SU-DHL-6 (cell line): ENCODE results near the gene YWHAQ.

ENCODE experiments used
- H2AFZ ChIP-seq: fragments of 200-600 bp; sonication (generic); 2 replicates; pipeline ENCODE4 v1.6.1; 2014; ENCODE audit warnings: low read depth, mild to moderate bottlenecking, moderate library complexity, mixed read lengths, antibody characterized with exemption, low read length; ENCODE audit not compliant: severe bottlenecking
- H3F3A ChIP-seq: fragments of 200-600 bp; shearing (Covaris generic); 2 replicates; pipeline ENCODE4 v1.6.0; 2016; ENCODE audit warnings: antibody characterized with exemption, mild to moderate bottlenecking; ENCODE audit not compliant: insufficient read depth
- H3K27ac ChIP-seq: fragments of 200-600 bp; sonication (generic); 2 replicates; pipeline ENCODE4 v1.5.1; 2016; ENCODE audit warnings: low read depth, mild to moderate bottlenecking, low read length, moderate library complexity, mixed read lengths
- H3K27me3 ChIP-seq: fragments of 200-600 bp; sonication (generic), shearing (Covaris generic); 2 replicates; pipeline ENCODE4 v1.6.0; 2014; ENCODE audit warnings: mild to moderate bottlenecking, low read length
- H3K36me3 ChIP-seq: fragments of 200-600 bp; sonication (generic); 2 replicates; pipeline ENCODE4 v1.6.1; 2014; ENCODE audit warnings: mild to moderate bottlenecking, low read length, mixed read lengths
- H3K4me2 ChIP-seq: fragments of 300-600, 200-600 bp; shearing (Covaris generic), sonication (generic); 2 replicates; pipeline ENCODE4 v1.6.0; 2014; ENCODE audit warnings: low read length, low read depth, mild to moderate bottlenecking; ENCODE audit not compliant: poor library complexity, severe bottlenecking
- H3K4me3 ChIP-seq: fragments of 200-600 bp; sonication (generic); 2 replicates; pipeline ENCODE4 v1.5.1; 2014; ENCODE audit warnings: antibody characterized with exemption, low read length, mild to moderate bottlenecking, mixed read lengths; ENCODE audit not compliant: insufficient read depth, poor library complexity, severe bottlenecking
- H3K79me2 ChIP-seq: fragments of 200-600 bp; sonication (generic); 2 replicates; pipeline ENCODE4 v1.6.1; 2014; ENCODE audit warnings: mild to moderate bottlenecking, low read length, moderate library complexity; ENCODE audit not compliant: insufficient read depth
- H3K9ac ChIP-seq: fragments of 200-600 bp; sonication (generic); 2 replicates; pipeline ENCODE4 v1.7.0; 2014; ENCODE audit warnings: mild to moderate bottlenecking, low read length
- H3K9me2 ChIP-seq: fragments of 200-600 bp; sonication (generic); replicated peaks from 2 replicates; pipeline ENCODE4 v1.6.1; 2014; ENCODE audit warnings: low read length; ENCODE audit not compliant: insufficient read depth
- H3K9me3 ChIP-seq: fragments of 200-600 bp; sonication (generic); 2 replicates; pipeline ENCODE4 v1.6.1; 2014; ENCODE audit warnings: low read length, mixed read lengths; ENCODE audit not compliant: insufficient read depth
- H4K20me1 ChIP-seq: fragments of 200-600 bp; sonication (generic); 2 replicates; pipeline ENCODE4 v1.6.1; 2014; ENCODE audit warnings: low read depth, mild to moderate bottlenecking, antibody characterized with exemption, low read length, moderate library complexity, mixed read lengths
- CTCF ChIP-seq: fragments of 200-600 bp; sonication (generic); IDR thresholded peaks from one replicate; pipeline ENCODE4 v1.5.1; 2017; ENCODE audit warnings: antibody characterized with exemption, mild to moderate bottlenecking, low read length, moderate library complexity; ENCODE audit not compliant: insufficient read depth, poor library complexity, severe bottlenecking
- EZH2phosphoT487 ChIP-seq: fragments of 200-600 bp; sonication (generic), shearing (Covaris generic); conservative IDR thresholded peaks from 2 replicates; pipeline ENCODE4 v1.6.1; 2018; ENCODE audit warnings: mild to moderate bottlenecking, antibody characterized with exemption, low read length, moderate library complexity, mixed read lengths

The YWHAQ gene

GRCh38 chr2:9582624-9583023 is 48.2 kb downstream of the YWHAQ start:
- Histone ChIP-seq H3K27ac (no peak overlapping the region), H4K20me1 (no peaks in the 10 kb centered on the region), H3K79me2 (no peaks in the 10 kb centered on the region), H3K36me3 (peaks cover 30% of the 10 kb centered on the region; the same call in 1 of the 2 replicates), H3K4me3 (no peak overlapping the region), H3K9me2 (no peaks in the 10 kb centered on the region), H3K9me3 (no peaks in the 10 kb centered on the region), H2AFZ (no peak overlapping the region), H3K9ac (no peak overlapping the region), H3F3A (peaks cover 11% of the 10 kb centered on the region), H3K4me2 (no peak overlapping the region), H3K27me3 (no peaks in the 10 kb centered on the region)
- TF ChIP-seq EZH2phosphoT487, result no peak
- TF ChIP-seq CTCF, result no peak

DNA sequence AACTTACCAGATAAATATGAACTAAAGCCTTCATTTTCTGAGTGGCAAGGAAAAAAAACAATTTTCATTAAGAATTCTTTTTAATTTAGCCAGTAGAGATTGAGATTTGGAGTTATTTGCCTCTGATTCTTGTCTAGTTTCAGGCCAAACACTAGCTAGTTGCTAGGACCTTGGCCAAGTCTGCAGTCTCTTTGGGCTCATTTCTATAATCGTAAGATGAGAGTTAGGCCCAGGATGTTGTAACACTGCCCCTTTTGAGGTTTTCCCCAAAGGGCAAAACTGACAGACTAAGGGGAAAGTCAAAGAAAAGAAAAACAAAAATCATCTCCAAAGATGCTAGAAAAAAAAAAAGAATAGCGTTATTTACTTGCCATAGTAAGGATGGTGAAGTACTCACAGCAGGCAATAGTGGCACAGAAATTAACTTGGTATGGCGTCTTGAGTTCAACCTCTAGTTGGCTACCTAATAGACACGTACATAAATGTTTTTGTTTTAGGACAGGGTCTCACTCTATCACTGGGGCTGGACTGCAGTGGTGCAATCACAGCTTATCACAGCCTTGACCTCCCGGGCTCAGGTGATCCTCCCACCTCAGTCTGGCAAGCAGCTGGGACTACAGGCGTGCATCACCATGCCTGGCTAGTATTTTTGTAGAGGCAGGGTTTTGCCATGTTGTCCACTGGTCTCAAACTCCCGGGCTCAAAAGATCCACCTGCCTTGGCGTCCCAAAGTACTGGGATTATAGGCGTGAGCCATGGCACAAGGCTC is 52.1 kb downstream of the YWHAQ start:
- Histone ChIP-seq H3F3A (peaks cover 7% of the 10 kb centered on the region; the same call in 1 of the 2 replicates), H3K9me2 (no peaks in the 10 kb centered on the region), H3K4me3 (no peak overlapping the region), H3K79me2 (no peaks in the 10 kb centered on the region), H4K20me1 (no peaks in the 10 kb centered on the region), H3K9ac (no peak overlapping the region), H3K36me3 (peaks cover 6% of the 10 kb centered on the region; the same call in 1 of the 2 replicates), H3K27ac (no peak overlapping the region), H3K27me3 (no peaks in the 10 kb centered on the region), H3K4me2 (no peak overlapping the region), H2AFZ (no peak overlapping the region), H3K9me3 (no peaks in the 10 kb centered on the region)
- TF ChIP-seq CTCF, result no peak
- TF ChIP-seq EZH2phosphoT487, result no peak

- Histone ChIP-seq H3K27ac (no peak overlapping the region), H3K79me2 (no peaks in the 10 kb centered on the region), H3K27me3 (no peaks in the 10 kb centered on the region), H3K4me3 (no peak overlapping the region), H3K9me2 (no peaks in the 10 kb centered on the region), H3K4me2 (no peak overlapping the region), H3K9ac (no peak overlapping the region), H3K36me3 (no peaks in the 10 kb centered on the region), H3K9me3 (no peaks in the 10 kb centered on the region), H3F3A (peaks cover 10% of the 10 kb centered on the region), H2AFZ (no peak overlapping the region), H4K20me1 (no peaks in the 10 kb centered on the region)
- TF ChIP-seq CTCF (no peak), EZH2phosphoT487 (no peak)
Observed at GRCh38 chr2:9574331-9574730, 56.5 kb downstream of the YWHAQ start.
